ENCODE results near the gene IGFBP6.
"Not testable (repeated sequence)": the region's sequence is repeated elsewhere in the genome, so short reads cannot be mapped to it uniquely, and the experiment has no call there.

Gene IGFBP6

GRCh38 chr12:53079226-53080117, 18.0 kb upstream of the IGFBP6 start, which contains the start of gene SPRYD3:
TSS of gene SPRYD3 (minus strand) at chr12:53079390. CDS start at chr12:53079333, 57 bp downstream.
- H4K20me1 ChIP-seq = no peaks in the 10 kb centered on the region
- 0 out of 2 replicates have a peak, but pooled peaks cover 4% of the 10 kb centered on the region for H3K9me3 ChIP-seq
- H3K27me3 ChIP-seq = no peaks in the 10 kb centered on the region
- peaks cover 32% of the 10 kb centered on the region for H3K36me3 ChIP-seq
- peaks cover 21% of the 10 kb centered on the region for H3K4me1 ChIP-seq
- peak within 1 kb of the TSS; percentile 82 for H3K4me3 ChIP-seq
- peak within 1 kb of the TSS; percentile 84 for H3K27ac ChIP-seq
- H3K9ac ChIP-seq = peak within 1 kb of the TSS; percentile 86
- peak within 1 kb of the TSS; percentile 86 for H3K4me2 ChIP-seq
- TF ChIP-seq Cebpa-rat (IDR thresholded peaks at IDR 0.05) = no peak

GRCh38 chr12:53082637-53083175, 14.8 kb upstream of the IGFBP6 start:
- Histone ChIP-seq H3K4me1 (peaks cover 17% of the 10 kb centered on the region), H3K36me3 (0 out of 2 replicates have a peak, but pooled peaks cover under 1% of the 10 kb centered on the region), H3K4me2 (no peak overlapping the region), H3K9me3 (0 out of 2 replicates have a peak, but pooled peaks cover 7% of the 10 kb centered on the region), H3K27me3 (no peaks in the 10 kb centered on the region), H3K27ac (no peak overlapping the region), H4K20me1 (no peaks in the 10 kb centered on the region), H3K9ac (no peak overlapping the region), H3K4me3 (no peak overlapping the region)
- TF ChIP-seq Cebpa-rat (IDR thresholded peaks at IDR 0.05) = no peak

GRCh38 chr12:53086361-53086760, 11.1 kb upstream of the IGFBP6 start:
- Histone ChIP-seq H3K27me3 (no peaks in the 10 kb centered on the region), H3K9me3 (0 out of 2 replicates have a peak, but pooled peaks cover 7% of the 10 kb centered on the region), H3K9ac (no peak overlapping the region), H3K36me3 (no peaks in the 10 kb centered on the region), H3K4me3 (no peak overlapping the region), H3K4me1 (no peaks in the 10 kb centered on the region), H4K20me1 (no peaks in the 10 kb centered on the region), H3K4me2 (no peak overlapping the region), H3K27ac (no peak overlapping the region)
- TF ChIP-seq Cebpa-rat (IDR thresholded peaks at IDR 0.05) = no peak

- no peak overlapping the region for H3K27ac ChIP-seq
- H3K9me3 ChIP-seq = no peaks in the 10 kb centered on the region
- no peaks in the 10 kb centered on the region for H4K20me1 ChIP-seq
- no peak for TF ChIP-seq Cebpa-rat (IDR thresholded peaks at IDR 0.05)
- H3K36me3 ChIP-seq = no peaks in the 10 kb centered on the region
- no peaks in the 10 kb centered on the region for H3K27me3 ChIP-seq
- no peak overlapping the region for H3K4me2 ChIP-seq
- no peak overlapping the region for H3K4me3 ChIP-seq
- no peaks in the 10 kb centered on the region for H3K4me1 ChIP-seq
- H3K9ac ChIP-seq = no peak overlapping the region
These were observed 7.4 kb upstream of the IGFBP6 start for GRCh38 chr12:53090105-53090504.

- Histone ChIP-seq H3K4me2 (no peak overlapping the region), H3K9me3 (no peaks in the 10 kb centered on the region), H3K36me3 (no peaks in the 10 kb centered on the region), H3K9ac (no peak overlapping the region), H3K27ac (no peak overlapping the region), H3K4me3 (no peak overlapping the region), H4K20me1 (no peaks in the 10 kb centered on the region), H3K27me3 (no peaks in the 10 kb centered on the region), H3K4me1 (no peaks in the 10 kb centered on the region)
- no peak for TF ChIP-seq Cebpa-rat (IDR thresholded peaks at IDR 0.05)
These were observed 6.9 kb upstream of the IGFBP6 start for GRCh38 chr12:53090554-53090953.

GRCh38 chr12:53091756-53092155, 5.7 kb upstream of the IGFBP6 start:
- H3K4me3 ChIP-seq = no peak overlapping the region
- TF ChIP-seq Cebpa-rat (IDR thresholded peaks at IDR 0.05) = no peak
- H3K36me3 ChIP-seq = no peaks in the 10 kb centered on the region
- H3K9me3 ChIP-seq = no peaks in the 10 kb centered on the region
- no peaks in the 10 kb centered on the region for H3K4me1 ChIP-seq
- H3K4me2 ChIP-seq = no peak overlapping the region
- peaks cover 11% of the 10 kb centered on the region for H3K27me3 ChIP-seq
- no peak overlapping the region for H3K9ac ChIP-seq
- H3K27ac ChIP-seq = no peak overlapping the region
- H4K20me1 ChIP-seq = no peaks in the 10 kb centered on the region

- H3K27ac ChIP-seq = no peak overlapping the region
- no peak overlapping the region for H3K9ac ChIP-seq
These were observed 3.6 kb upstream of the IGFBP6 start for GRCh38 chr12:53093777-53094393.

GRCh38 chr12:53094394-53094787, 3.1 kb upstream of the IGFBP6 start:
- Histone ChIP-seq H4K20me1 (no peaks in the 10 kb centered on the region), H3K36me3 (no peaks in the 10 kb centered on the region), H3K9ac (no peak overlapping the region), H3K4me2 (no peak overlapping the region), H3K27ac (no peak overlapping the region), H3K9me3 (no peaks in the 10 kb centered on the region), H3K27me3 (peaks cover 18% of the 10 kb centered on the region), H3K4me3 (no peak overlapping the region), H3K4me1 (peaks cover 25% of the 10 kb centered on the region)
- TF ChIP-seq Cebpa-rat (IDR thresholded peaks at IDR 0.05) = no peak

More at GRCh38 chr12:53093777-53094393, 3.6 kb upstream of the IGFBP6 start:
- no peak for TF ChIP-seq Cebpa-rat (IDR thresholded peaks at IDR 0.05)
- H3K36me3 ChIP-seq = no peaks in the 10 kb centered on the region
- no peak overlapping the region for H3K4me2 ChIP-seq
- H3K9me3 ChIP-seq = no peaks in the 10 kb centered on the region
- no peak overlapping the region for H3K4me3 ChIP-seq
- H3K4me1 ChIP-seq = peaks cover 20% of the 10 kb centered on the region
- no peaks in the 10 kb centered on the region for H4K20me1 ChIP-seq
- H3K27me3 ChIP-seq = peaks cover 18% of the 10 kb centered on the region

- not testable (repeated sequence) for H4K20me1 ChIP-seq, H3K27ac ChIP-seq, H3K9me3 ChIP-seq, H3K36me3 ChIP-seq, H3K4me2 ChIP-seq, H3K4me3 ChIP-seq, H3K9ac ChIP-seq
- peaks cover 18% of the 10 kb centered on the region for H3K27me3 ChIP-seq
- peaks cover 25% of the 10 kb centered on the region for H3K4me1 ChIP-seq
These were observed 2.5 kb upstream of the IGFBP6 start for GRCh38 chr12:53094796-53095595.

- not testable (repeated sequence) for H4K20me1 ChIP-seq, H3K9ac ChIP-seq, H3K36me3 ChIP-seq, H3K4me2 ChIP-seq, H3K9me3 ChIP-seq, H3K27ac ChIP-seq, H3K4me3 ChIP-seq
- H3K4me1 ChIP-seq = peaks cover 25% of the 10 kb centered on the region
- H3K27me3 ChIP-seq = peaks cover 18% of the 10 kb centered on the region
These were observed 1.9 kb upstream of the IGFBP6 start for GRCh38 chr12:53095596-53095895.

Measured in BLaER1 (cell line).